SK-MEL-5 (cell line): ENCODE results near the gene FAM171A2. TPM values are rescaled to one million over a fixed set of nuclear protein-coding genes. Genes with fewer than 3 reads are reported as not detected.
"Not testable (repeated sequence)": the region's sequence is repeated elsewhere in the genome, so short reads cannot be mapped to it uniquely, and the experiment has no call there.

Experiments
- DNase-seq: peaks from one replicate; pipeline ENCODE4 v3.0.0-alpha.2; 2016; ENCODE audit warnings: low read depth, low spot score
- in situ Hi-C: cut with HindIII; loops from 2 replicates; pipeline ENCODE4 v1.10.0; 2016; ENCODE audit warnings: low sequenced_read_pairs, high pct_unique_total_duplicates, low pct_unique_long_range_greater_than_20kb
- polyA plus RNA-seq, 2 experiments: library from polyadenylated mRNA; depleted of rRNA; stranded (reverse); fragments of >200 nt; gene quantifications; 2 replicates each; pipeline ENCODE4 v1.2.3, GENCODE V29; 2015
- total RNA-seq: library from RNA; depleted of rRNA; stranded (reverse); fragments of >200 nt; shearing (Covaris generic); gene quantifications from 2 replicates; pipeline ENCODE4 v1.2.3, GENCODE V29; 2014; rRNA removed

The FAM171A2 gene
- 5.0 and 5.3 TPM in 2 replicates for total RNA-seq
- 9.3 and 9.8 TPM in 2 replicates for polyA plus RNA-seq (2015; cell fraction: cytosol; rRNA removed)
- 2.1 and 2.4 TPM in 2 replicates for polyA plus RNA-seq (2015; cell fraction: nucleus; rRNA removed)

DNA sequence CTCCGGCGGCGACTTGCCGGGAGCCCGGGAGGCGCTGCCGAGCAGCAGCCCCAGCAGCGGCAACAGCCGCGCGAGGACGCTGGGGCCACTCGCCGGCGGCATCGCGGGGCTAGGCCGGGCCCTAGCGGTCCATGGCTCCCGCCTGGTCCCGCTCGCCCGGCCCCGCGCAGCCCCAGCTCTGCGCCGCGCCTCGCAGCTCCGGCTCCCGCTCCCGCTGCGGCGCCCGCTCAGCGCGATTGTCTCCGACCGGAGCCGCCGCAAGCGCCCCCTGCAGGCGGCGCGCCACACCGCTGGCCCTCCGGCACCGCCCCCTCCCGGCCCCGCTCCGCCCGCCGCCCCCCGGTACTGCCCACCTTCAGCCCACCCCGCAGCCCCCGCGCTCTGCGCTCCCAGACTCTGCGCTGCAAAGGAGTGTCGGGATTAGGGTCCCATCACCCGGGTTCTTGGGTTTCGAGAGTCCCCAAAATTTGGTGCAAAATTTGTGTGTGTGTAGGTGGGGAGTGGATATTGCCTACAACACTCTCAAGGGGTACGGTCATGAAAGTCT, at the start of gene FAM171A2:
Gene FAM171A2 (minus strand): TSS at position 241 of the 547 bp plus-strand sequence. CDS start 139 bp downstream, at position 102.
- peak; percentile 56 for DNase-seq
- in situ Hi-C loops: no loop called here

GRCh38 chr17:44409309-44410028, 45.8 kb upstream of the FAM171A2 start:
- in situ Hi-C loops: no loop called here
- no peak for DNase-seq

DNA sequence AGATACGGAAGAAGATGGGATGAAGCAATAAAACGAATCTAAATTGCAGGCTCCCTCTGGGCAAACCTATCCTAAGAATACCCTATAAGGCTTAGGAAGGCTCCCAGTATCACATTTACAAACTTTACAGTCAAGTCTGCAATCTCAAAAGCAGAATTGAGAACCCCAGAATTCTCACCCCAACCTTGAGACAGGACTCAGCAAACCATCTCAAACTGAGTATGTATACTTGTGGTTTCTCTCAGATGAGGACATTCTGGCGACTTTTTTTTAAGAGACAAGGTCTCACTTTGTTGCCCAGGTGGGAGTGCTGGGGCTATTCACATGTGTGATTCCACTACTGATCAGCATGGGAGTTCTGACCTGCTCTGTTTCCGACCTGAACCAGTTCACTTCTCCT, 45.1 kb upstream of the FAM171A2 start:
- in situ Hi-C loops: no loop called here
- DNase-seq: no peak

GRCh38 chr17:44402564-44403172, 39.0 kb upstream of the FAM171A2 start:
- in situ Hi-C loops: no loop called here
- DNase-seq: no peak

- in situ Hi-C loops: no loop called here
- peak; percentile 51 for DNase-seq
These were observed 36.7 kb upstream of the FAM171A2 start for GRCh38 chr17:44400226-44400847.

DNA sequence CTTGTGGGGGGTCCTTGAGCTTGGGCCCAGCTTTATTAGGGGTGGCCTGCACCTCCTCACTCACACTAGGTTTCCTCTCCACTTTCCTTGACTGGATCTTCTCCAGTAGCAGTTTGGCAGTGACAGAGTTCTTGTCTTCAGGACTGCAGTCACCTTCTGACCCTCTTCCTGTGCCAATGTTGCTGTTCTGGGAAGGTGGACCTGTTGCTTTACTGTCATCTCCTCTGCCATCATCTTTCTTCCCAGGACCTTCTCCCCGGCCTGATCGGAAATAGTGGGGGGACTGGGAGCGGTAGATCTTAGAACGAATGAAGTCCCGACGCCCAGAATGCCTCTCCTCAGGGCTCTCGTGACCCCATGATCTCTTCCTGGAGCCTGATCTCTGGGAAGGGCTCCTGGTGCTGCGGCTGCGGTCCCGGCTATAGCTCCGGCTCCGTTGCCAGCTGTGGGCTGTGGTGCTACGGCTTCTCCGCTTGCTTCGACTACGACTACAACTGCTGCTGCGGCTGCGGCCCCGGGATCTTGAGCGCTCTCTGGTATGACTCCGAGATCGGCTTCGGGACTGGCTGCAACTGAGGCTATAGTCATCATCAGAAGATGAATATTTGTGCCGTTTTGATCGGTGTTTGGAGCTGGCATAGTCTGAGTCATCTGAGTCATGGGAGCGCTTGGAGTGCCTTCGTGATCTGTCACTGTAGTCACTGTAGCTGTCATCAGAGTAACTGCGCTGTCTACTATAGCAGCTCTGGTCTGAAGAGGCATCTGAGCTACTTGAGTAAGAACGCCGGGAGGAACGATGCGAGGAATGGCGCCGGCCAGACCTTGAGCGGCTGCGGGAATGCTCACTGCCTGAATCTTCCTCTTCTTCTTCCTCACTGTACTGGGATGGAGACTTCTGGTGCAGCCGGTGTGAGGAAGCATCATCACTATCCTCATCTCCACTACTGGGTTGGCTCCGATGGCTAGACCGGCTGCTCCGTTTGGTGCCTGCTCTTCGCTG, 35.3 kb upstream of the FAM171A2 start:
- in situ Hi-C loops: no loop called here
- DNase-seq: no peak

DNA sequence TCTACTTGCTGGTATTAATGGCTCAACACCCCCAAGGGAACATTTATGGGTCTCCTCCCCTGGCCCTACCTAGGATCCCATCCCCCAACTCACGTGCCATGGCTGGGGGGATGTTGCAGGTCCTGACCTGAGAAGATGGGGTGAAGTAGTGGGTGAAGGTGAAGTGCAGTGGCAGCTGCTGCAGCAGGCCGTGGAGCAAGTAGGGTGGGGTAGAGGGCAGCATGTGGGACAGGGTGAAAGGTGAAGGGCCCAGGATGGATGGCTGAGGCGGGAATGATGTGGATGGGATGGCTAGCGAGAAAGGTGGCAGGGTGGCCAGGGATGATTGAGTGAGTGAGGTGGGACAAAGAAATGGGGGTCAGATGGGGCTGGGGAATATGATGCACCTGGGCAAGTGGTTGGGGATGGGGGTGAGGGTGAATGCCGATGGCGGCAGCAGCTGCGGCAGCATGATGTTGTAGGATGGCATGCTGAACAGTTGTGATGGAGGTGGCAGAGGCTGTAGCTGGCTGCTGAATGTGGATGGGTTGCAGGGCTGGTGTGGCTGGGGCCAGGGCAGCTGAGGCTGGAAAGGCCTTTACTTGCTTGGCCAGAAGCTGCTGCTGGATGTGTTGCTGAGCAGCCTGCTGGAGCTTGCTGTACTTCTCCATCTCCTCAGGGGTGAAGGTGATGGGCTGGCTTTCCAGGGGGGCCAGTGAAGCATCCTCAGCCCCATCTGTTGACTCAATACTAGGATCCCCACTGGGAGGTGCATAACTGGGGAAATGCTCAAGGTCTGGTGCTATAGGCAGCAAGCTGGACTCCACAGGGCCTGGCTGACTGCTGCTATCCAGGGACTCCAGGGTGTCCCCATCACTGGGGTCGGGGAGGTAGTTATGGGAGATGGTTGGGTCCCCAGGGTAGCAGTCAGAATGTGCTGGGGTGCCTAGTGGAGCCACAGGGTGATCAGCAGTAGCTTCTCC, 34.1 kb upstream of the FAM171A2 start:
- in situ Hi-C loops: no loop called here

DNA sequence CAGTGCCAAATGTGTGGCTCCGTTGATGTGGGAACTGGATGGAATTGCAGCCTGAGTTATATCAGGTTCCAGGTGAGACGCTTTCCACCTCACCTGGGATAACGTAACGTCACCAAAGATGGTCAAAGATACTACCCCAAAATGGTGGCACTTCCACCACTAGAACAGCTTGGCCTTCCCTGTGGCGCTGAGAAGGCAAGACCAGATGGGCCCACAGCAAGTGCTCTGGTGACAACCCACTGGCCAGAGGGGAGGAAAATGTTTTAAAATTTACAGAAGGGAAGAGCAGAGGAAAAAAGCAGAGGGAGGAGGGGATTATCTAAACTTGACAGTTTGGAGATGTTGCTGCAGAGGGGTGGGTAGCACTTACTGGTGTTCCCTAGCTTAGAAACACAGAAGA, 33.3 kb upstream of the FAM171A2 start:
- no peak for DNase-seq
- in situ Hi-C loops: no loop called here

More for the DNA sequence above, 34.1 kb upstream of the FAM171A2 start:
- DNase-seq: no peak

GRCh38 chr17:44394833-44395232, 31.2 kb upstream of the FAM171A2 start:
- DNase-seq: no peak
- in situ Hi-C loops: no loop called here

DNA sequence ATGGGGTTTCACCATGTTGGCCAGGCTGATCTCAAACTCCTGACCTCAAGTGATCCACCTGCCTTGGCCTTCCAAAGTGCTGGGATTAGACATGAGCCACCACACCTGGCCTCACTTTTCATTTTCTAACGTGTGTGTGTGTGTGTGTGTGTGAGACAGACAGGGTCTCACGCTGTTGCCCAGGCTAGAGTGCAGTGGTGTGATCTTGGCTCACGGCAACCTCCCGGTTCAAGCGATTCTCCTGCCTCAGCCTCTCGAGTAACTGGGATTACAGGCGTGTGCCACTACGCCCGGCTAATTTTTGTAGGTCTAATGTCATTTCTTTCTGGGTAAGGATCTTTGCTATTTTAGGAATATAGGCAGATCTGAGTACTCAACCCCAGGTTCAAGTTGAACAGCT, 30.5 kb upstream of the FAM171A2 start:
- DNase-seq, in situ Hi-C loops: not testable (repeated sequence)

GRCh38 chr17:44390250-44390870, 26.7 kb upstream of the FAM171A2 start:
- no peak for DNase-seq
- in situ Hi-C loops: no loop called here

DNA sequence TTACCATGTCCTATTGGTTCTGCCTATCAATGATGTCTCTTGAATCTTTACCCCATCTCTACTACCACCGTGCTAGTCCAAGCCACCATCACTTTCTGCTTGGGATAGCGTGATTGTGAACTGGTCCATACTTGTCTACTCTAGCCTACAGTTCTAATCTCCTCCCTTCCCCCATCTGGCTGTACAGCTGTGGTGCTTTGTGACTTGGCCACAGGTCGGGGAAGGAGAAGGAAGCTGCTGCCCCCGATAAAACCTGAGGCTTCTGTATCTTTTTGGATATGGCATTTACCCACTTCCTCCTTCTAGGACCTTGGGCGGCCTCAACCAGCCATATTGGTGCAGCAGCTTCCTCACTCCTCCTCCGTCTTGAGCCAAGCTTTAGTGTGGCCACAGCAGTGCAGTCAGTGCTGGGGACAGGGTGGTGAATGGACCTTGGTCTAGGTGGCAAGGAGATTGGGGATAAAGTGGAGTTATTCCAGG, 26.1 kb upstream of the FAM171A2 start:
- in situ Hi-C loops: no loop called here
- no peak for DNase-seq

DNA sequence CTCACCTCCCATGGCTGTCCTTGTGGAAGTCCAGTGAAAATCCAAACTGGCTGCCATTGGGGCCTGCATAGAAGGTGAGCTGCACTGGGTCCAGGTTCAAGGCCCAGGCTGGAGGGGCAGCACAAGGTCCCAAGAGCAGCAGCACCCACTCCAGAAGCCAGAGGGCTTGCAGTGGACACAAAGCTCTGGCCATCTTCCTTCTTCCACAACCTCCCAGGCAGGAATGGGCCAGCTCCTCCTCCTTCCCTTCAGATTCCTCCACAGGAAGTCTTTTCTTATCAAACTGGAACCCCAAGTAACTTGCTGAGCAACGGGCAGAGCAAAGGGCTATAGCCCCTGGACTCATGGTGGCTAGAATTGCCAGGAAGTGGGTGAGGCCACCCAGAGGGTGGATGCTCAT, 25.6 kb upstream of the FAM171A2 start, which contains the start of gene ITGA2B:
Gene ITGA2B (minus strand): TSS at position 369 of the 400 bp plus-strand sequence. CDS start 176 bp downstream, at position 193.
- DNase-seq: no peak
- in situ Hi-C loops: no loop called here

DNA sequence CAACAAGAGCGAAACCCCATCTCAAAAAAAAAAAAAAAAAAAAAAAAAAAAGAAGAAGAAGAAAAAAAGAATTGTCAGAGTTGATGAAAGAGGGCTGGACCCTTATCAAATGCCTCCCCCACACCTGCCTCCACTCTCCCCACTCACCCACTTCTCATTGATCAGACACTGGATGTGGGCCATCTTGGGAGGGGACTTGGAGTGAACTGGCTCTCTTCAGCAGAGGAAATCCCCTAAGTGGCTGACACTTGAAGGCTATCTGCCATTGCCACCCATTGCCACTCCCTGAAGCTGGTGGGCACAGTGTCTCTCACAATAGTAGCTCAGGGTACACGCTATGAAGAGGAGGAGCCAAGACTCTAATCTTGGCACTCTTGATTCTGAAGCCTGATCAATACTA, 24.2 kb upstream of the FAM171A2 start:
- no peak for DNase-seq
- in situ Hi-C loops: no loop called here

DNA sequence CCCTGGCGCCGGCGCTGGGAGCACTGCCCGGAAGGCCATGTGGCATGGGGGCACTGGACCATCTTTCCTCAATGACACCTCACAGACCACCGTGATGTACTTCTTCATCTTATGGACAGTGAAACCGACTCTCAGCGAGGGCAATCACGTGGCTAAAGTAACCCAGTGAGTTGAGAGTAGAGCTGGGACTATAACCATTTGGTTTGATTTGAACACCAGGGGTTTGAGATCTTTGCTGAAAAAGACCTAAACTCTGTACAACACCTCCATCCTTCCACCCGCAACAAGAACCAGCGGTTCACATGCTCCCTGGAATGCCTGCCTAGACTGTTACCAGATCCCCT, 22.5 kb upstream of the FAM171A2 start:
- no peak for DNase-seq
- in situ Hi-C loops: no loop called here
